HG03108 (cell line): ENCODE results near the gene NCAPG2.
"Not testable (repeated sequence)": the region's sequence is repeated elsewhere in the genome, so short reads cannot be mapped to it uniquely, and the experiment has no call there.

Experiments used
- ATAC-seq: cut with Tn5 transposase; IDR thresholded peaks from one replicate; pipeline ENCODE4 v1.9.1; 2021; ENCODE audit warnings: moderate library complexity; ENCODE audit not compliant: unreplicated experiment

NCAPG2 gene

DNA sequence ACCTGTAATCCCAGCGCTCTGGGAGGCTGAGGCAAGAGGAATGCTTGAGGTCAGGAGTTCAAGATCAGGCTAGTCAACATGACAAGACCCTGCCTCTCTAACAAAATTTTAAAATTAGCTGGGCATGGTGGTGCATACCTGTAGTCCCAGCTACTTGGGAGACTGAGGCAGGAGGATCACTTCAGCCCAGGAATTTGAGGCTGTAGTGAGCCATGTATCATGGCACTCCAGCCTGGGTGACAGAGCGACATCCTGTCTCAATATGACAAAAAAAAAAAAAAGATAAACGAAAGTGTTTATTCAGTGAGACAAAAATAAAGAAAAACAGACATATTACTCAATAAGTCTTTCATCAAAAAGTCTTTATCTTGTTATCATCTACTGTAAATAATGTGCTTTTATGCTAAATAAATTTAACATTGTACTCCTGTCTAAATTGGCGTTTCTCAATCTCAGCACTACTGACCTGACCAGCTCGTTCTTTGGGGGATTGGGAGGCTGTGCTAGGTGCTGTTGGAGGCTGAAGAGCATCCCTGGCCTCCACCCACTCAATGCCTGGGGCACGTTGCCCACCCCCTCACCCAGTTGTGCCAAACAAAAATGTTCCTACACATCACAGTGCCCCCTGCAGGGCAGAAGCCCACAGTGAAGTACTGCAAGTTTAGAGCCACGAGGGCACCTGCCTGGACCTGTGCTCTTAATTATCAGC lies 57.7 kb downstream of the NCAPG2 start:
- no peak for ATAC-seq

DNA sequence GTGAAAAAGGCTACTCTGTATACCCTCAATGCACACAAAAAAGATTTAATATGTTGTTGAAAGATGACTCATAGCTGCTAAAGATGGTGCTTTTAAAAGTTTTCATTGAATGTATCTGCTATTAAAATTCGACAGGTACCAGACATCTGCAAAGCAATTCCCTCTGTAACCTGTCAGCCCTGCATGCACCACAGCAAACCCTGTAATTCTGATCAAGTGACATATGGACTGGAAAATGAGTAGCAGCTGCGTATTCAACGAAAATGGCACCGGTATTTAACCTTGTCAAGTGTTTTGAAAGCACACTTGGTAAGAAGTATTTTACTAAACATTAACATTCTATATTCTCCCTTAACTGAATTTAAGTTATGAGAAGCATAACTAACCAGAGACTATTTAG lies 58.8 kb downstream of the NCAPG2 start:
- ATAC-seq = no peak

DNA sequence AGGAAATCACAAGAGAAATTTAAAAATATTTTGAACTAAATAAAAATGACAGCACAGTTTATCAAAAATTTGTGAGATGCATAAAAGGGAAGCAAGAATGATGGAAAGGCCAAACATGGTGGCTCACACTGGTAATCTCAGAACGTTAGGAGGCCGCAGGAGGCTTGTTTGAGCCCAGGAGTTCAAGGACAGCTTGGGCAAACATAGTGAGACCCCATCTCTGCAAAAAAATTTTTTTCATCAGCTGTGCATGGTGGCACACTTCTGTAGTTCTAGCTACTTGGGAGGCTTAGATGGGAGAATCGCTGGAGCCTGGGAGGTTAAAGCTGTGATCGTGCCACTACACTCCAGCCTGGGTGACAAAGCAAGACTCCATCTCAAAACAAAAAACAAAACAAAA lies 62.5 kb downstream of the NCAPG2 start:
- ATAC-seq = no peak

DNA sequence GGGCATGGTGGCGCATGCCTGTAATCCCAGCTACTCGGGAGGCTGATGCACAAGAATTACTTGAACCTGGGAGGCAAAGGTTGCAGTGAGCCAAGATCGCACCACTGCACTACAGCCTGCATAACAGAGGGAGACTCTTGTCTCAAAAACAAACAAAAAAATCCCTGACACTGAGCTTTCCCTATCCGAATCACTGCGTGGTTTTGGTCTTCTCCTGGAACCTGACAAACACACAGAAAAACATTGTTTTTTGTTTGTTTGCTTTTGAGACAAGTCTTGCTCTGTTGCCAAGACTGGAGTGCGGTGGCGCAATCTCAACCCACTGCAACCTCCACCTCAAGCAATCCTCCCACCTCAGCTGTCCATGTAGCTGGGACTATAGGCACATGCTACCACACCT lies 66.6 kb downstream of the NCAPG2 start:
- no peak for ATAC-seq

DNA sequence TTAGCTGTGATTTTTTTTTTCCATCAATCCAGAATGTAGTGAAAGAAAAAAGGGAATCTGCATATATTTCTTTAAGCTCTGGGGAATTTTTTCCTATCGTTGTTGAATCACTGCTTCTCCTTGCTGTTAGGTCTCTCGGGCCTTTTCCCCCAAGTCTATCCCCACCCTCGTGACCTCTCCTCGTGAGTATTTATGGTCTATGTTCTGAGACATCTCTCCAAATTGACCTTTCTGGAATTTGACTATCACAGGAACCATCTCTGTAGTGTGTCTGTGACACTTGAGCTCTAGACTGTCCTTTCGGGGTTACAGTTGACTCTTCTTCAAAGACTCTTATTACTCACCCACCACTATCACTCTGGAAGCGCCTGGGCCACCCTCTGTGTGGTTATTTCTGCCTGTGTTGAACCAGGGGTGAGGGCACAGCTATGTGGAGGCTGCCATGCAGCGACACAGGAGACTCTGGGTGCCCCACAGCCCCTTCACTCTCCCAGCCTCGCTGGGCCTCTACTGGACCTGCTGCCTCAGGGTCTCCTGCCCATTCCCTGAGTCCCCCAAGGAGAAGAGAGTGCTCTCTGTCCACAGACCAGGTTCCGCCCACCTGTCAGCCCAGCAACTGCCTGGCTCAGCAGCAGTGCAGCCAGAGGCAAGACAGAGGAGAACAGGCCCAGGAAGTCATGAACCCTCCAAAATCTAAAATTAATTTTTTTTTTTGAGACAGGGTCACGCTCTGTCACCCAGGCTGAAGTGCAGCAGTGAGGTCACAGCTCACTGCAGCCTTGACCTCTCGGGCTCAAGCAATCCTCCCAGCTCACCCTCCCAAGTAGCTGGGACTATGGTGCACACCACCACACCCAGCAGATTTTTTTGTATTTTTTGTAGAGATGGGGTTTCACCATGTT lies 71.3 kb downstream of the NCAPG2 start:
- peak; percentile 66 for ATAC-seq

DNA sequence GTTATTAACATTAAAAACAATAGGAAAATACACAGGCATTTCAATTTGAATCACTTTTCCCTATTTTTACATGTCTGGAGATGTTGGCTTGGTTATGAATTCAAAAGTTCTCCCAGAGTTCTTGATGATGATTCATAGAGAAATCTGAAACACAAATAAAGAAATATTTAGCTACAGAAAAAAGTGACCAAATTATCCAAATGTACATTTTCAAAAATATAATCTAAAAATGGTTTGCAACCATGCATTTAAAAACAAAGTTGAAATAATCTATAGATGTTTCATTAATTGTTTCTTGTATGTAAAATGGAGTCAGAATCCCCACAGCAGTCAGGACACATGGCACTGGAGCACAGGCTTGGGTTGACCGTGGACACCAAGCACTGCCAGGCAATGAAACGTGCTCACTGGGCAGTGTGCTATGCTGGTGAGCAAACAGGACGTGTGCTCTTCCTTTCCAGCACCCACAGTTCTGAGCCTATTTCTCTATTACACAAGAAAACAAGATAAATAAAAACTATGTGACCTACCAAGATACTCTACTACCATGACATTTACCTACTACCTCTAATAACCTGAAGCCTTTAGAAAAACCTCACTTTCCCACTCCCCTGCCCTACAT lies 72.9 kb downstream of the NCAPG2 start:
- ATAC-seq = no peak

DNA sequence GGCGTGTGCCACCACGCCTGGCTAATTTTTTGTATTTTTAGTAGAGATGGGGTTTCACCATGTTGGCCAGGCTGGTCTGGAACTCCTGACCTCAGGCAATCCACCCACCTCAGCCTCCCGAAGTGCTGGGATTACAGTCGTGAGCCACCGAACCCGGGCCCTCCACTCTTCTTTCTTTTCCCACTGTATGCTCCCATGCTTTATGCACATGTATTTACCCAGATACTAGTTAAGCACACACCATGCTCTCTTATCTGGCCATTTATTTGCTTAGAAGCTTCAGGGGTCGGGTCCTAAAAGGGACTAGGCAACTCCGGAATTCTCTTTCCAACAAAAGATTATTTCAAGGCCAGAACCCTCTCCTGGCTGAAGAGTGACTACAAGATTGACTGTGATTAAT lies 78.3 kb downstream of the NCAPG2 start:
- ATAC-seq = not testable (repeated sequence)

DNA sequence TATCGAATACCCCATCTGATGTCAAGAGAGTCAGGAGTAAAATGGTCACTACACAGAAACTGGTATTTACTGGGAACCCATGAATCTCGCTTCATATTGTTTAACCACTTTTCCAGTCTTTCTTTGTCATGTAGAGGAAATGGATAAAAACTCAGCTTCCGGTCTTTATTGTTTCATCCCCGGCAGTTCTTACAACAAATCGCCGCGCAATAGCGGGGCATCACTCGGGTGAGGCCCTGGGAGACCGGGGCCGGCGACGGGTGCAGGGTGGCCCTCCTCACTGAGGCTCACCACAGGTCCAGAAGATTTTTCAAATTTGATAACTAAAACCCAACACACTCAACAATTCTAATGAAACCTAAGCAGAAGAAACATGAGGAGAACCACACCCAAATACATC lies 81.4 kb downstream of the NCAPG2 start:
- ATAC-seq = no peak

DNA sequence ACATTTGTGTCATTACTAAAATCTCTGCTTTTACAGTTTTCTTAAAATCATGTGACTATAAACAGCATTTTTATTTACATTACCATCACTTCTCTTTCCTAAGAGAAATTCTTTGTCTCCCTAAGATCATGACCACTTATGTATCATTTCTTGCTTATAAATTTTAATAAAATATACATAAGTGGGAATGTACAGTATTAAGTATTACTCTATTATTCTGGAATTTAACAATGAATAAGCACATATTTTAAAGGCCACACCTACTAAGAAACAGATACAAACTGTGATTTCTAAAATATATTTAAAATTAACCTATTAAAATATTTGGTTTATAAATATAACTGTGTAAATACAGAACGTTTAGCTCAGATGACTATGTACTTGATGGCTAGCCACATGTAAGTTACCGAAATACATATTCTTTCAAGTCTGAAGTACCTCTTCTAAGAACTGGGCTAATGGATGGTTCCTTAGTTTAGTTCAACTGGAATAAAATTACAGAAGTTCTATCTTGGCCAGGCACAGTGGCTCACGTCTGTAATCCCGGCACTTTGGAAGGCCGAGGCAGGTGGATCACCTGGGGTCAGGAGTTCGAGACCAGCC lies 83.7 kb downstream of the NCAPG2 start:
- ATAC-seq = no peak

DNA sequence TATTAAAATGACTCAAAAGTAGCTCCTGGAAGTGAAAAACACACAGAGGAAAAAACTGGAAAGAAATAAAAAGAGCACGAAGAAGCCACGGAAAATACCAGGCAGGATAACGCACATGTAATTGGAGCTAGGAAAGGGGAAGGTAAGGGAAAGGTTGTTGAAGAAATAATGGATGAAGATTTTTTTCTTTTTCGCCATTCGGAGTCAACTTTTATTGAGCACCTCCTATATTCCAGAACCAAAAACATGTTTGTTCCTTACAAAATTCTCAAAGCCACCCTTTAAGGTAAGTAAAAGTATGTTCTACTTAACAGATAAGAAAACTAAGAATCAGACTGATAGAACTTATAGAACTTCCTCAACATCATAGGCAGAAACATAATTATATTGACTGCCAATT lies 84.2 kb downstream of the NCAPG2 start:
- ATAC-seq = no peak

DNA sequence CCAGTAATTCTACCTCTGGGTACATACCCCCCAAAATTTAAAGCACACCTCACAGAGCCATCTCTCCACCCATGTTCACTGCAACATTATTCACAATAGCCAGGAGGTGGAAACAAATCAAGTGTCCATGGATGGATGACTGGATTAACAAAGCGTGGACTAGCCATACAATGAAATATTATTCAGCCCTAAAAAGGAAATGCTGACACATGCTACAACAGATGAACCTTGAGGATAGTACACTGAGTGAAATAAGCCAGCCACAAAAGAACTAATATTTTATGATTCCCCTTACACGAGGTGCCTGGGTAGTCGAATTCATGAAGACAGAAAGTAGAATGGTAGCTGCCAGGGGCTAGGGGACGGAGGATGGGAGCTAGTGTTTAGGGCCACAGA lies 85.9 kb downstream of the NCAPG2 start:
- no peak for ATAC-seq

DNA sequence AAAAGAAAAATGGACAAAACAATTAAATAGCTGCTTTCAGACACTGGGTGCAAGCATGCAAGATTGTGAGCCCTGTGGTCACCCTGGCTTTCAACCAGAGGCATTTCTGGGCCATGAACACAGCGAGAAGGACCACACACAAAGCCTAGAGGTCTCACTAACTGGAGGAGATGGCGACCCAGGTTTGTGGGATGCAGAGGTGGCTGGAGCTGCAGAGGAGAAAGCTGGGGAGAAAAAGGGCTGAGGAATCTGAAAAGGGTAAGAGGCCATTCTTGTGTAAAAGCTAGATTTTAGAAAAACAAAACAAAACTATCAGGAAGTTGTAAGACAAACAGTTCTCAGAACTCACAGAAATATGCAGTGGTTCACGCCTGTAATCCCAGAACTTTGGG lies 86.9 kb downstream of the NCAPG2 start:
- no peak for ATAC-seq

DNA sequence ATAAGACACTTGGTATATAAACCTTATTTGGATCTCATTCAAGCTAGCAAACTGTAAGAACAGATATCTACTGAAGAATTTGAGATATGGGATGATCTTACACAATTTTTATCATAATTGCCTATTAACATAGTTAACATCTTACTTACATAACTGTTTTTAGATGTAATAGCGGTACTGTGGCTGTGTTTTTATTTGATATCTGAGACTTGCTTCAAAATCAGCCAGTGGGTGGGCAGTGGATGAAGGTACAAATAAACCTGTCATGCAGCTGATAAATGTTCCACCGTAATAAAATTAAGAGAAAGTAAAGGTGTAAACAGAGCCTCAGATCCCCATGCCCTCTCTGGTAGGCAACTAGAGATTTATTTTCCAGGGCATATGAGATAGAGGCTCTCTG lies 88.6 kb downstream of the NCAPG2 start:
- ATAC-seq = no peak

DNA sequence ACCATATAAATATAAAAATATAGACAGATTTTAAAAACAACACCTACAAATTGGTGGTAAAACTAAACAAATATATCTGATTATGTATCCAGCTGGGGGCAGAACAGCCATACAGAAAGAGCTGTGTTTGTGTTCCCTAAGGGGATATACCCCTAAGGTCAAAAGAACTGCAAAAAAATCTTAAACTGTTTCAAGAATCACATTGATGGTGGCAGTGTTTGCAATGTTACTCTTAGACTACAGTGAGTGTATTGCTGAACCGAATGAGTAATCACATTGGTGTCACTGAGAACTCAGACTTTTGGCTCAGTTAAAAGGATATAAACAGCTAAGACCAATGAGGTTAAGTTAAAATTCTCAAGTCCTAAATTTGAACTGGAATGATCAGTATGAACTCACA lies 89.9 kb downstream of the NCAPG2 start:
- no peak for ATAC-seq

DNA sequence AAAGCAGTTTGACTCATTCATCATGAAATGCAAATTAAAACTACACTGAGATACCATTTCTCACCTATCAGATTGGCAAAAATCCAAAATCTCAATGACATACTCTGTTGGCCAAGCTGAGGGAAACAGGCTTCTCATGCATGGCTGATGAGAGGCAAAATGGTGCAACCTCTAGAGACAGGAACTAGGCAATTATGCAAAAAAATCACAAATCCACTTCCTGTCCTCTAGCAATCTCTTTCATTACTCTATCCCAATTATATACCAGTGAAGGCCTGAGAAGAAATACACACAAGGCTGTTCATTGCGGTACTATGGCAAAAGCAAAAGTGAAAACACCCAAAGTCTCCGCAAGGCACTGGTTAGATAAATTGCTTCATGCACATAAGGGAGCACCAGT lies 91.1 kb downstream of the NCAPG2 start:
- ATAC-seq = peak; percentile 89

DNA sequence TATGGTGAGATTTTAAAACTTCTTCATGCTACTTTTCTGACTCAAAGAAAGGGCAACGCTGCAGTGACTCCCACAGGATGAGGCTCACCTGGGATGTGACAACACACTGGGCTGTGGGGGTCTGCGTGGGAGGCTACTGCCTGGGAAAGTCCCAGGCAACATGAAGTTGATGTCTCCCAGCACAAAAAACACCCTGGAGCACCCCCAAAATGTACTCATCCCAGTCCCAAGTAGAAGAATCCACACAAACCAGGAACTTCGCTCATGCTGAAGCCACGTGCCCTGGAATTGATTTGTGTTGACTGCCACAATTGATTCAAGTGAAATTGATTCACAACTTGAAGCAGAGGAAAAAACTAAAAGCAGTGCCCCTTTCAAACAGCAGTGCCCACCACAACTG lies 92.1 kb downstream of the NCAPG2 start:
- ATAC-seq = no peak

DNA sequence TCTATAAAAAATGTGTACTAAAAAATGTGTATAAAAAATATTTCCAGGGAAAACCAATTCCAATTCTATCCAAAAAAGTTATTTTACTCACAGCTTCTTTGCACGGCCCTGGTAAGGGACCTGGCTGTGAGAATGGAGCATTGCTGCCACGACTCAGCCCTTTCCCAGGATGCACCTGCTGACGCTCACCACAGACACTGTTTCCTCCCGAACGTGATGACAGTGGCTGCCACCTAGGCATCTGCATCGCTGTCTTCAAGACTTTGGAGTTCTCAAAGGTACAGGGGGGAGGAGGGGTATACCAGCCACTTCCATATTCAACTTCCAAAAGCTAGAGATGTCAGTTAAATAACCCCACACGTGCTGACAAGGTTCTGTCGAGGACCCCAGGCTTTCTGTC lies 93.1 kb downstream of the NCAPG2 start:
- ATAC-seq = no peak

DNA sequence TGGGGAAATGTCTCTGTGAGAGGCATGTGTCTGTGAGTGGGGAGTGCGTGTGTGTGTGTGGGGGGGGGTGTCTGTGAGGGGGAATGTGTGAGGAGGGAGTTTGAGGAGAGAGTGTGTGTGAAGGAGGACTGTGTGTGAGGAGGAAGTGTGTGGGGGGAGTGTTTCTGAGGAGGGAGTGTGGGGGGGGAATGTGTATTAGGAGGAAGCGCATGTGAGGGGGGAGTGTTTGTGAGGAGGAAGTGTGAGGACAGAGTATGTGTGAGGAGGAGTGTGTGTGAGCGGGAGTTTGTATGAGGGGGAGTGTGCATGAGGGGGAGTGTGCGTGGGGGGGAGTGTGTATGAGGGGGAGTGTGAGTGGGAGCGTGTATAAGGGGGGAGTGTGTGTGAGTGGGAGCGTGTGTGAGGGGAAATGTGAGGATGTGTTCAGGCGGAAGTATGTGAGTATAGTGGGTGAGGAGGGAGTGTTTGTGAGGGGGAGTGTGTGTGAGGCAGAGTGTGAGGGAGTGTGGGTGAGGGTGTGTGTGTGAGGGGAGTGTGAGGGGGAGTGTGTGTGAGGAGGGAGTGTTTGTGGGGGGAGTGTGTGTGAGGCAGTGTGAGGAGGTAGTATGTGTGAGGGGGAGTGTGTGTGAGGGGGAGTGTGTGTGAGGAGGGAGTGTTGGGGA lies 95.2 kb downstream of the NCAPG2 start:
- no peak for ATAC-seq

DNA sequence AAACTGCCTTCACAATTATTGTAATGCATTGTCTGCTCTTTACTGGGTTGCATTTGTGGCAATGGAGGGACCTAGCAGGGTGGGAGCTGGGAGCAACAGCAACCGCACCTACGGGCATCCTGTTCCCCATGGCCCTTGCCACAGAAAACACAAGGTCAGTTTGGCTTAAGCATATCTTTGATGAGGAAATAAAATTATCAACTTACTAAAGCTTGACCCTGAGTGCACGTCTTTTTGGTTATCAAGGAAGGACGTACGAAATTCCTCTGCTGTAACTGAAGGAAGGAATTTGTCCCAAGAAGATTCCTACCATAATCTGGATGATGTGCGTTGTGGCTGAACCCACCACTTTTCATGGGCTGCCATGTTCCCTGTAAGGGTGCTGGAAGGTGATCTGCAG lies 97.0 kb downstream of the NCAPG2 start:
- ATAC-seq = no peak

DNA sequence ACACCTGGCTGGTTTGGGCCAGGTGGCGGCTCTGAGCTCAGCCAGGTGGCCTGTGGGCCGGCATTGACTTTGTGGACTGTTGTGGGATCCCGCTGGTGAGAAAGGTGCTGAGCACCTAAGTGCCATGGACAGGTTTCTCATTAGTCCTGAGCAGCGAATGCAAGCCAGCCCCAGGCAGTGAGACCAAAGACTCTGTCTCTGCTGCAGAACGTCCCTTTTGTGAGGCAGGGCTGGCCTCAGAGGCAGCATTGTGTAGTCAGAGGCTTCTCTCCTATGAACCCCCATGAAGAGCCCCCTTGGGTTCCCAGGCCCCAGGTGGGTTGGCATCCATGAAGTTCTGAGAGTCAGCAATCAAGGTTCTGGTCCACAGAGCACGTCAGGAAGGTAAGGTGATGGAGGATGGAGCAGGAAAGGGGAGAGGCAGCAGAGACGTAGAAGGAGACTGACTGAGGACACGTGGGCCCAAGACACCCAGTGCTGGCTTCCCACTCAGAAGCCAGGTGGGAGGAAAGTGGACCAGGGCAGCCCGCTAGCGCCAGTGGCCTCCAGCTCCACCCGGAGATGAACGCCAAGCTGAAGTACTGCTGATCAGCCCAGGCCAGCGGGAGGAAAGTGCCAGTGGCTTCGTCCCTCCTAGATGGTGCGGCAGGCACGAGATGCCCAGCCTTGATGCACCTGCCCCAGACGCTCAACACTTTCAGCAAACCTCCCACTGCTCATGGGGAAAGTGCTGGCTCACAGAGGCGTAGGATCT lies 97.8 kb downstream of the NCAPG2 start:
- no peak for ATAC-seq
